HCT116 (cell line): ENCODE data around the gene MAP1LC3B. TPM values are rescaled to one million over a fixed set of nuclear protein-coding genes. Genes with fewer than 3 reads are reported as not detected.

Experiments
- ATAC-seq: fragments of 200-7000 bp; cut with Tn5 transposase; 2 replicates; pipeline ENCODE4 v1.9.1; 2020; ENCODE audit warnings: mild to moderate bottlenecking, moderate library complexity
- BruUV-seq: library from RNA; stranded (reverse); fragments of 400-500 nt; replicated peaks from 2 replicates; lab custom pipeline; 2021; lab: Mats Ljungman, UMichigan
- CTCF ChIA-PET: fragments of 300-600 bp; sonication (Branson Sonifier 250); formaldehyde crosslinking; loops from one replicate; lab custom pipeline; 2021; ENCODE audit warnings: antibody characterized with exemption; lab: Charles Lee
- POLR2A ChIA-PET: fragments of 300-600, 350-600 bp; sonication (Branson Sonifier 250); formaldehyde crosslinking; loops from one replicate; lab custom pipeline; 2021; ENCODE audit warnings: antibody characterized with exemption; lab: Charles Lee
- RAD21 ChIA-PET, 2 experiments: fragments of 300-600 bp; sonication (Branson Sonifier 250); formaldehyde crosslinking; loops; one replicate each; lab custom pipeline; 2023; ENCODE audit warnings: low total read pairs in 2 of 2; ENCODE audit not compliant: uncharacterized antibody in 2 of 2, unreplicated experiment in 2 of 2, low non-redundant PET in 1 of 2; lab: Charles Lee
- DNase-seq: peaks from one replicate; pipeline ENCODE4 v3.0.0-alpha.2; 2010; ENCODE audit warnings: low read depth, low spot score
- H2AFZ ChIP-seq: fragments of 200-600 bp; shearing (Covaris generic), sonication (generic); 2 replicates; pipeline ENCODE4 v1.6.1; 2017; ENCODE audit warnings: low read depth, mixed run types, mixed read lengths, antibody characterized with exemption, low read length; ENCODE audit not compliant: poor library complexity, severe bottlenecking
- H3K27ac ChIP-seq: 2 replicates; pipeline ENCODE4 v1.5.1; 2012; ENCODE audit warnings: low read depth, low read length
- H3K27me3 ChIP-seq: fragments of 200-600 bp; sonication (generic); 2 replicates; pipeline ENCODE4 v1.6.1; 2016; ENCODE audit warnings: mixed run types, low read length, mixed read lengths; ENCODE audit not compliant: insufficient read depth
- H3K36me3 ChIP-seq, 2 experiments: fragments of 200-500 bp in 1 of 2; fragments of 200-600 bp in 1 of 2; sonication (Bioruptor generic) in 1 of 2; sonication (generic) in 1 of 2; 2 replicates each; pipeline versions ENCODE4 v1.5.1 to v1.6.1; 2014 to 2016; ENCODE audit warnings: low read length in 2 of 2, inconsistent platforms in 1 of 2, mixed read lengths in 1 of 2, mixed run types in 1 of 2; ENCODE audit not compliant: insufficient read depth in 2 of 2, control insufficient read depth in 1 of 2
- H3K4me1 ChIP-seq, 2 experiments: fragments of 200-600 bp in 1 of 2; sonication (generic) in 1 of 2; 2 replicates each; pipeline versions ENCODE4 v1.5.1 to v1.6.1; 2012 to 2017; ENCODE audit warnings: low read length in 2 of 2, inconsistent platforms in 1 of 2, mild to moderate bottlenecking in 1 of 2, mixed read lengths in 1 of 2, mixed run types in 1 of 2, moderate library complexity in 1 of 2; ENCODE audit not compliant: insufficient read depth in 2 of 2, control insufficient read depth in 1 of 2
- H3K4me2 ChIP-seq: fragments of 200-600 bp; sonication (generic); 2 replicates; pipeline ENCODE4 v1.6.1; 2017; ENCODE audit warnings: mixed run types, low read length, mixed read lengths
- H3K4me3 ChIP-seq, 2 experiments: fragments of 200-600 bp in 1 of 2; sonication (generic) in 1 of 2; replicated peaks in 1 of 2; 2 replicates each; pipeline ENCODE4 v1.5.1; 2011 to 2016; ENCODE audit warnings: low read length in 2 of 2, control low read depth in 1 of 2, low read depth in 1 of 2, mild to moderate bottlenecking in 1 of 2, mixed read lengths in 1 of 2, mixed run types in 1 of 2
- H3K79me2 ChIP-seq: fragments of 200-600 bp; sonication (generic); 2 replicates; pipeline ENCODE4 v1.6.1; 2017; ENCODE audit warnings: mild to moderate bottlenecking, mixed run types, low read length, moderate library complexity, mixed read lengths; ENCODE audit not compliant: insufficient read depth
- H3K9ac ChIP-seq: fragments of 200-600 bp; sonication (generic); 2 replicates; pipeline ENCODE4 v1.6.1; 2016; ENCODE audit warnings: low read length, mixed read lengths
- H3K9me2 ChIP-seq: fragments of 200-600 bp; sonication (generic), shearing (Covaris generic); 2 replicates; pipeline ENCODE4 v1.6.1; 2017; ENCODE audit warnings: mixed run types, mild to moderate bottlenecking, moderate library complexity; ENCODE audit not compliant: insufficient read depth
- H3K9me3 ChIP-seq, 2 experiments: fragments of 200-500 bp in 1 of 2; fragments of 200-600 bp in 1 of 2; sonication (Bioruptor generic) in 1 of 2; sonication (generic) in 1 of 2; 2 replicates each; pipeline ENCODE4 v1.6.1; 2014 to 2017; ENCODE audit warnings: low read length in 2 of 2, mixed read lengths in 2 of 2, inconsistent platforms in 1 of 2, low read depth in 1 of 2, mild to moderate bottlenecking in 1 of 2, mixed run types in 1 of 2, moderate library complexity in 1 of 2; ENCODE audit not compliant: control insufficient read depth in 1 of 2, insufficient read depth in 1 of 2
- H4K20me1 ChIP-seq: fragments of 200-600 bp; sonication (generic), shearing (Covaris generic); 2 replicates; pipeline ENCODE4 v1.6.1; 2017; ENCODE audit warnings: mixed run types, mild to moderate bottlenecking, moderate library complexity; ENCODE audit not compliant: insufficient read depth
- CBX3 ChIP-seq: IDR thresholded peaks from 2 replicates; pipeline ENCODE4 v1.6.1; 2012; ENCODE audit warnings: low read depth
- CEBPB ChIP-seq: IDR thresholded peaks from 2 replicates; pipeline ENCODE4 v1.6.1; 2012; ENCODE audit warnings: low read depth
- ELF1 ChIP-seq: IDR thresholded peaks from 2 replicates; pipeline ENCODE4 v1.6.1; 2012; ENCODE audit warnings: low read depth, borderline replicate concordance
- EZH2 ChIP-seq: fragments of 200-600 bp; sonication (generic); IDR thresholded peaks from 2 replicates; pipeline ENCODE4 v1.6.1; 2017; ENCODE audit warnings: antibody characterized with exemption, mixed run types
- POLR2A ChIP-seq: IDR thresholded peaks from 2 replicates; pipeline ENCODE4 v1.7.0; 2011; ENCODE audit warnings: borderline replicate concordance; ENCODE audit not compliant: insufficient read depth, insufficient read length; ENCODE audit errors: extremely low read depth
- REST ChIP-seq: IDR thresholded peaks from 2 replicates; pipeline ENCODE4 v1.6.1; 2012; ENCODE audit warnings: low read depth
- SIN3A ChIP-seq: IDR thresholded peaks from 2 replicates; pipeline ENCODE4 v1.6.1; 2012; ENCODE audit warnings: low read depth
- SP1 ChIP-seq: IDR thresholded peaks from 2 replicates; pipeline ENCODE4 v1.6.1; 2012; ENCODE audit warnings: low read depth
- SRF ChIP-seq: IDR thresholded peaks from 2 replicates; pipeline ENCODE4 v1.6.1; 2012; ENCODE audit warnings: low read depth
- YY1 ChIP-seq: IDR thresholded peaks from 2 replicates; pipeline ENCODE4 v1.6.1; 2011; ENCODE audit warnings: low read length, low read depth, moderate library complexity, mild to moderate bottlenecking; ENCODE audit not compliant: insufficient replicate concordance; ENCODE audit errors: extremely low read depth
- ZFX ChIP-seq: fragments of 450-650 bp; IDR thresholded peaks from 2 replicates; pipeline ENCODE4 v1.6.1; 2017
- intact Hi-C: fragments of 100-400 bp; cut with micrococcal nuclease; formaldehyde crosslinking; loops from 2 replicates; pipeline ENCODE4 v1.10.0; 2022
- total RNA-seq: library from RNA; stranded (reverse); gene quantifications from one replicate; pipeline ENCODE4 v1.2.1, GENCODE V29; 2021; ENCODE audit not compliant: unreplicated experiment

The MAP1LC3B gene
- total RNA-seq, 1 experiment from 2014 or later, result 93.8 TPM

- H3K4me2 ChIP-seq, result no peak overlapping the region
- no peaks in the 10 kb centered on the region for H3K9me3 ChIP-seq
- RAD21 ChIA-PET, result no interaction called here
- ATAC-seq (no peak), DNase-seq (no peak)
- POLR2A ChIA-PET, result no interaction called here
- no peak overlapping the region for H3K4me3 ChIP-seq
- CTCF ChIA-PET, result no interaction called here
- H3K4me1 ChIP-seq, result no peaks in the 10 kb centered on the region
- H3K36me3 ChIP-seq, result peaks cover 7 to 8% of the 10 kb centered on the region in 2 experiments; a peak in 1 of 4 replicates
- TF ChIP-seq CBX3 (no peak), REST (no peak)
- H3K9me2 ChIP-seq, result no peaks in the 10 kb centered on the region
- H4K20me1 ChIP-seq, result peaks cover 7% of the 10 kb centered on the region; the same call in 1 of the 2 replicates
- H3K27me3 ChIP-seq, result no peaks in the 10 kb centered on the region
- intact Hi-C loops, result no loop called here
- no TSS peak for BruUV-seq
- H2AFZ ChIP-seq, result no peak overlapping the region
- peaks cover 24% of the 10 kb centered on the region; the same call in 1 of the 2 replicates for H3K79me2 ChIP-seq
- H3K9ac ChIP-seq, result no peak overlapping the region
- H3K27ac ChIP-seq, result no peak overlapping the region
Measured at GRCh38 chr16:87442581-87442966, 50.4 kb downstream of the MAP1LC3B start.

- no TSS peak for BruUV-seq
- CTCF ChIA-PET, result no interaction called here
Measured at GRCh38 chr16:87443016-87443415, 50.9 kb downstream of the MAP1LC3B start.

More at GRCh38 chr16:87443016-87443415, 50.9 kb downstream of the MAP1LC3B start:
- Histone ChIP-seq H3K36me3 (peaks cover 10 to 11% of the 10 kb centered on the region in 2 experiments; a peak in 3 of 4 replicates), H3K27ac (no peak overlapping the region), H2AFZ (no peak overlapping the region), H3K9ac (no peak overlapping the region), H3K27me3 (no peaks in the 10 kb centered on the region), H4K20me1 (peaks cover 7% of the 10 kb centered on the region; the same call in 1 of the 2 replicates), H3K9me2 (no peaks in the 10 kb centered on the region), H3K4me3 (no peak overlapping the region), H3K4me1 (no peaks in the 10 kb centered on the region), H3K79me2 (peaks cover 20% of the 10 kb centered on the region; the same call in 1 of the 2 replicates), H3K9me3 (no peaks in the 10 kb centered on the region), H3K4me2 (no peak overlapping the region)
- ChIA-PET RAD21 (no interaction called here), POLR2A (no interaction called here)
- TF ChIP-seq REST, result no peak
- TF ChIP-seq SIN3A, result no peak
- no peak for TF ChIP-seq EZH2
- TF ChIP-seq ZFX, result no peak
- TF ChIP-seq SRF, result no peak
- TF ChIP-seq YY1, result no peak
- TF ChIP-seq CEBPB, result no peak
- TF ChIP-seq ELF1, result no peak
- TF ChIP-seq CBX3, result no peak
- TF ChIP-seq POLR2A, result no peak
- no peak for TF ChIP-seq SP1
- no peak for DNase-seq
- intact Hi-C loops, result no loop called here
- no peak for ATAC-seq
